Ovary (tissue), 3 donors: ENCODE results near the gene NXT1.

Experiments
- EP300 ChIP-seq: sonication (generic); formaldehyde crosslinking; IDR thresholded peaks from one replicate; pipeline ENCODE4 v1.6.1; 2017; ENCODE audit warnings: antibody characterized with exemption
- POLR2A ChIP-seq: fragments of 450-650 bp; IDR thresholded peaks from one replicate; pipeline ENCODE4 v1.6.1; 2017; ENCODE audit warnings: antibody characterized with exemption, mild to moderate bottlenecking, moderate library complexity
- TF ChIP-seq, protein P1 (sequence below), 3 donors: fragments of 450-650 bp in 2 of 3; fragments of 200-600 bp in 1 of 3; IDR thresholded peaks; one replicate each; pipeline versions ENCODE4 v1.5.1 to v1.8.0; 2016 to 2022; ENCODE audit warnings: antibody characterized with exemption in 3 of 3, mild to moderate bottlenecking in 1 of 3
- donor health status: DM: no; HTN: no; CAD: no.

DNA sequence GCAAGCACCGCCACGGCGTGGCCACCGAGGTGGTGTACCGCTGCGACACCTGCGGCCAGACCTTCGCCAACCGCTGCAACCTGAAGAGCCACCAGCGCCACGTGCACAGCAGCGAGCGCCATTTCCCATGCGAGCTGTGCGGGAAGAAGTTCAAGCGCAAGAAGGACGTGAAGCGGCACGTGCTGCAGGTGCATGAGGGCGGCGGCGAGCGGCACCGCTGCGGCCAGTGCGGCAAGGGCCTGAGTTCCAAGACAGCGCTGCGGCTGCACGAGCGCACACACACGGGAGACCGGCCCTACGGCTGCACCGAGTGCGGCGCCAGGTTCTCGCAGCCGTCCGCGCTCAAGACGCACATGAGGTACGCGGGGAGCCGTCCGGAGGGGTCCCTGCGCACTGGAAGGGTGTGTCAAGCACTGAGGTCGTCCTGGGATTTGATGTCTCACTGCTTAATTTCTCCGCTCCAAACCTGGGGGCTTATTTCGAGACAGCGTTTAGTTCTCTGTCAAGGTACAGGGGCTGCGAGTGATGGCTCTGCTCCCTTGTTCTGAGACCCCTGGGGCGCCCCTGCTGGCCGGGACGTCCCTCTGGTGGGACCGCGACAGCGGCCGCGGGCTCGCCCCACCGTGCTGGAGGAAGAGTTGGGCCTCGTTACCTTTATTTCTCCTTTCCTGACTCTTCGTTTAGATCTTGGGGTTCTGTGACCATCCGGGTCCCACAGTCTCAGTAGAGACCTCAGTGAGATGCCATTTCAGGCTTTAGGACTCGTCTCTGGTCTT, 15.0 kb downstream of the NXT1 start:
- TF ChIP-seq POLR2A (no peak), EP300 (no peak)
- TF ChIP-seq, protein P1, sequence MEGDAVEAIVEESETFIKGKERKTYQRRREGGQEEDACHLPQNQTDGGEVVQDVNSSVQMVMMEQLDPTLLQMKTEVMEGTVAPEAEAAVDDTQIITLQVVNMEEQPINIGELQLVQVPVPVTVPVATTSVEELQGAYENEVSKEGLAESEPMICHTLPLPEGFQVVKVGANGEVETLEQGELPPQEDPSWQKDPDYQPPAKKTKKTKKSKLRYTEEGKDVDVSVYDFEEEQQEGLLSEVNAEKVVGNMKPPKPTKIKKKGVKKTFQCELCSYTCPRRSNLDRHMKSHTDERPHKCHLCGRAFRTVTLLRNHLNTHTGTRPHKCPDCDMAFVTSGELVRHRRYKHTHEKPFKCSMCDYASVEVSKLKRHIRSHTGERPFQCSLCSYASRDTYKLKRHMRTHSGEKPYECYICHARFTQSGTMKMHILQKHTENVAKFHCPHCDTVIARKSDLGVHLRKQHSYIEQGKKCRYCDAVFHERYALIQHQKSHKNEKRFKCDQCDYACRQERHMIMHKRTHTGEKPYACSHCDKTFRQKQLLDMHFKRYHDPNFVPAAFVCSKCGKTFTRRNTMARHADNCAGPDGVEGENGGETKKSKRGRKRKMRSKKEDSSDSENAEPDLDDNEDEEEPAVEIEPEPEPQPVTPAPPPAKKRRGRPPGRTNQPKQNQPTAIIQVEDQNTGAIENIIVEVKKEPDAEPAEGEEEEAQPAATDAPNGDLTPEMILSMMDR (IDR thresholded peaks at IDR 0.05): no peak
